SK-N-SH treated with all-trans-retinoic acid at 6 μM for 48 hours (cell line): Measurements from ENCODE around the gene TRIM10.

Experiments
- ARNTL ChIP-seq: fragments of 450-650 bp; formaldehyde crosslinking; IDR thresholded peaks from 2 replicates; pipeline ENCODE4 v1.5.0; 2020; ENCODE audit warnings: low read depth, mild to moderate bottlenecking, moderate library complexity, borderline replicate concordance
- BACH2 ChIP-seq: fragments of 250-450 bp; sonication (Bioruptor Pico); IDR thresholded peaks from 2 replicates; pipeline ENCODE4 v1.9.0; 2021; ENCODE audit warnings: mild to moderate bottlenecking, borderline replicate concordance
- CREB5 ChIP-seq: fragments of 250-450 bp; sonication (Bioruptor Pico); IDR thresholded peaks from 2 replicates; pipeline ENCODE4 v1.5.1; 2020; ENCODE audit warnings: low read depth, mild to moderate bottlenecking, moderate library complexity
- CSDC2 ChIP-seq: fragments of 250-450 bp; sonication (Bioruptor Pico); IDR thresholded peaks from 2 replicates; pipeline ENCODE4 v1.5.0; 2020; ENCODE audit warnings: mild to moderate bottlenecking, moderate library complexity
- GLIS3 ChIP-seq: fragments of 250-450 bp; sonication (Bioruptor Pico); IDR thresholded peaks from 2 replicates; pipeline ENCODE4 v1.5.0; 2020; ENCODE audit warnings: mild to moderate bottlenecking, moderate library complexity
- OSR1 ChIP-seq: fragments of 250-450 bp; sonication (Bioruptor Pico); IDR thresholded peaks from 2 replicates; pipeline ENCODE4 v1.8.0; 2022; ENCODE audit warnings: moderate library complexity, mild to moderate bottlenecking, inconsistent platforms
- PATZ1 ChIP-seq: fragments of 250-450 bp; sonication (Bioruptor Pico); IDR thresholded peaks from 2 replicates; pipeline ENCODE4 v1.8.0; 2020; ENCODE audit warnings: mild to moderate bottlenecking, moderate library complexity, borderline replicate concordance
- RARB ChIP-seq: fragments of 250-450 bp; sonication (Bioruptor Pico); IDR thresholded peaks from 2 replicates; pipeline ENCODE4 v1.8.0; 2021; ENCODE audit warnings: mild to moderate bottlenecking, moderate library complexity
- TCF4 ChIP-seq: fragments of 250-450 bp; sonication (Bioruptor Pico); IDR thresholded peaks from 2 replicates; pipeline ENCODE4 v1.8.0; 2021; ENCODE audit warnings: mild to moderate bottlenecking, moderate library complexity, borderline replicate concordance
- TOX ChIP-seq: fragments of 250-450 bp; sonication (Bioruptor Pico); IDR thresholded peaks from 2 replicates; pipeline ENCODE4 v1.8.0; 2021; ENCODE audit warnings: mild to moderate bottlenecking, moderate library complexity, borderline replicate concordance
- TSHZ2 ChIP-seq: fragments of 250-450 bp; sonication (Bioruptor Pico); IDR thresholded peaks from 2 replicates; pipeline ENCODE4 v1.5.0; 2020; ENCODE audit warnings: mild to moderate bottlenecking, moderate library complexity
- ZFP3 ChIP-seq: fragments of 250-450 bp; sonication (Bioruptor Pico); IDR thresholded peaks from 2 replicates; pipeline ENCODE4 v1.5.0; 2020; ENCODE audit warnings: mild to moderate bottlenecking, moderate library complexity
- ZFP30 ChIP-seq: fragments of 450-650 bp; formaldehyde crosslinking; IDR thresholded peaks from 2 replicates; pipeline ENCODE4 v1.5.0; 2022; ENCODE audit warnings: mild to moderate bottlenecking, moderate library complexity
- ZNF565 ChIP-seq: fragments of 450-650 bp; formaldehyde crosslinking; conservative IDR thresholded peaks from 2 replicates; pipeline ENCODE4 v1.5.0; 2020; ENCODE audit warnings: low read depth, mild to moderate bottlenecking, moderate library complexity

GRCh38 chr6:30130179-30130679 is 30.8 kb downstream of the TRIM10 start:
- TF ChIP-seq ZFP30 = no peak
- TF ChIP-seq GLIS3 (CRISPR knock-in tag) = no peak
- no peak for TF ChIP-seq OSR1 (CRISPR knock-in tag)
- no peak for TF ChIP-seq BACH2 (CRISPR knock-in tag)
- TF ChIP-seq PATZ1 (CRISPR knock-in tag) = no peak
- TF ChIP-seq CREB5 = no peak
- TF ChIP-seq TSHZ2 (CRISPR knock-in tag) = no peak
- no peak for TF ChIP-seq ZNF565 (CRISPR knock-in tag)
- no peak for TF ChIP-seq CSDC2 (CRISPR knock-in tag)
- no peak for TF ChIP-seq ARNTL (CRISPR knock-in tag)
- TF ChIP-seq TCF4 = no peak
- no peak for TF ChIP-seq RARB (CRISPR knock-in tag)
- TF ChIP-seq ZFP3 (CRISPR knock-in tag) = no peak
- TF ChIP-seq TOX (CRISPR knock-in tag) = no peak
